NCI-H187 (cell line): ENCODE data around the gene LUC7L.
"Not testable (repeated sequence)": the region's sequence is repeated elsewhere in the genome, so short reads cannot be mapped to it uniquely, and the experiment has no call there.

Experiments used
- DNase-seq, 2 experiments: peaks; one replicate each; lab custom pipeline; 2025; lab: John Stamatoyannopoulos, UW

The LUC7L gene

DNA sequence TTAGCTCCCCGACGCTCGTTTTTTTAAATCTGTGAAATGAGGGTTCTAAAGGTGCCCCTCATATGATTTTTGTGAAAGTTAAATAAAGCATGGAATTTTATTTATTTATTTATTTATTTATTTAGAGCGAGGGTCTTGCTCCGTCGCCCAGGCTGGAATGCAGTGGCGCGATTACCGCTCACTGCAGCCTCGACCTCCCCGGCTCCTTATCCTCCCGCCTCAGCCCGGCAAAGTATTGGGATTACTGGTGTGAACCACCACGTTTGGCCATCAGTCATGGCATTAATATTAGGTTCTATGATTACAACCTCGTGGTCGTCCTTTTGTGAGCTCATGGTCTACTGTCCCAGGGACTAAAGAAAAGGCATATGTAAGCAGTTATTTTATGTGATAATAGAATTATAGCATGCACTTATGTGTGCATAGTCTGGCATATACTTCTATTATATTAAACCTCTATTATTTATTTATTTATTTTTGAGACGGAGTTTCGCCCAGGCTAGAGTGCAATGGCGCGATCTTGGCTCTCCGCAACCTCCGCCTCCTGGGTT, 557 bp upstream of the LUC7L start:
- no peak for DNase-seq

- DNase-seq, result no peak
Measured at GRCh38 chr16:228151-228851, 948 bp downstream of the LUC7L start.

- DNase-seq, result no peak
Measured at GRCh38 chr16:220021-220420, 9.2 kb downstream of the LUC7L start.

DNA sequence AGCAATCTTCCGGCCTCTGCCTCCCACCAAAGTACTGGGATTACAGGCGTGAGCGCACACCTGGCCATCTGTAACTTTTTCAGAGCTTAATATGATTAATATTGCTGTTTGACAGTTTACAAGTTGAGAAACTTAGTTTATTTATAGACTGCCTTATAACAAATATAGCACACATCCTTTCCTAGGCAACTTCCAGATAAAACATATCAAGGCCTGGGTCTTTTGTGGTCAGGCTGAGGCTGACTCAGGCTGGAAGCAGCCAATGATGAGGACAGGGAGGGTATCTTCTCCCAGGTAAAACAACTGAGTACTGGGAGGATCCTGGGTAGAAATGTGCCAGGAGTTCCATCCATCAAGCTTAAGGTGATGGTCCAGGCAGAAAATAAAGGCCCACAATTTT, 16.2 kb downstream of the LUC7L start:
- no peak for DNase-seq

DNA sequence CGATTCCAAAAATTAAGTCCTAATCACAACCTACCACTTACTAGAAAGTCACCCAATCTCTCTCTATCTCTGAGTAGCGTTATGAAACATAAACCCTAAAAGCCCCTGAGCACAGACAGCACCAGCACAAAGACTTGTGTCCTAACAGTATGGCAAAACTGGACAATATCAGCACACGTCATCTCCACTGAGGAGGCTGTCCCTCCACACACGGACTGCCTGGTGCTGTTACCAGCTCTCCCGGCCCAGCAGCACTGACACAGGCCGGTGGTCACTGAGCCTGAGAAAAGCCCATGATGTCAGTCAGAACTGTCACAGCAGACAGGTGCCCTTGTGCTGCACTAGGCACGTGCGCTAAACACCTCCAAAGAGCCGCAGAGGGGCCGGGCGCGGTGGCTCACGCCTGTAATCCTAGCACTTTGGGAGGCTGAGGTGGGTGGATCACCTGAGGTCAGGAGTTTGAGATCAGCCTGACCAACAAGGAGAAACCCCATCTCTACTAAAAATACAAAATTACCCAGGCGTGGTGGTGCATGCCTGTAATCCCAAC, 17.5 kb downstream of the LUC7L start:
- DNase-seq, result not testable (repeated sequence)

- DNase-seq, result not testable (repeated sequence)
Measured at GRCh38 chr16:209359-209758, 19.9 kb downstream of the LUC7L start.

DNA sequence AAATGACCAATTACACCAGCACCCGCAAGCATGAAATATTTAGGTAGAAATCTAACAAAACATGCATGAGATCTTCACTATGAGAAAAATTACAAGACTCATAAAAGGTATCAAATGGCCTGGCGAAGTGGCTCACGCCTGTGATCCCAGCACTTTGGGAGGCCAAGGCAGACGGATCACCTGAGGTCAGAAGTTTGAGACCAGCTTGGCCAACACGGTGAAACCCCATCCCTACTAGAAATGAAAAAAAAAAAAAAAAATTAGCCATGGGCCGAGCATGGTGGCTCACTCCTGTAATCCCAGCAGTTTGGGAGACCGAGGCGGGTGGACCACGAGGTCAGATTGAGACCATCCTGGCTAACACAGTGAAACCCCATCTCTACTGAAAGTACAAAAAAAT, 25.2 kb downstream of the LUC7L start:
- not testable (repeated sequence) for DNase-seq

DNA sequence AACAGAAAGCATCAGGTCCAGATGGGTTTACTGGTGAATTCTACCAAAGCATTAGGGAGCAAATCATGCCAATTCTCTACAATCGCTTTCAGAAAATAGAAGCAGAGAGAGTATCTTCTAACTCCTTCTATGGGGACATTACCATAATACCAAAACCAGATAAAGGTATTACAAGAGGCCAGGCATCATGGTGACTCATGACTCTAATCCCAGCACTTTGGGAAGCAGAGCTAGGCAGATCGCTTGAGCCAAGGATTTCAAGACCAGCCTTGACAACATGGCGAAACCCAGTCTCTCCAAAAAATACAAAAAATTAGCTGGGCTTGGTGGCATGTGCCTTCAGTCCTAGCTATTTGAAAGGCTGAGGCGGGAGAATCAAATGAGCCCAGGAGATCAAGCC, 26.0 kb downstream of the LUC7L start:
- no peak for DNase-seq

DNA sequence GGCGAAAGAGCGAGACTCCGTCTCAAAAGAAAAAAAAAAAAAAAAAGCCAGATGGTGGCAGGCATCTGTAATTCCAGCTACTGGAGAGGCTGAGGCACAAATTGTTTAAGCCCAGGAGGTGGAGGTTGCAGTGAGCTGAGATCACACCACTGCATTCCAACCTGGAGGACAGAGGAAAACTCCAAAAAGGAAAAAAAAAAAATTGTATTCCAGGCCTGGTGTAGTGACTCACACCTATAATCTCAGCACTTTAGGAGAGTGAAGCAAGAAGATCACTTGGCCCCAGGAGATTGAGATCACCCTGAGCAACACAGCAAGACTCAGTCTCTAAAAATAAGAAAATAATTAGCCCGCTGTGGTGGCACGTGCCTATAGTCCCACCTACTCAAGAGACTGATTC, 28.9 kb downstream of the LUC7L start:
- DNase-seq, result no peak

GRCh38 chr16:194516-194915, 34.7 kb downstream of the LUC7L start:
- no peak for DNase-seq

DNA sequence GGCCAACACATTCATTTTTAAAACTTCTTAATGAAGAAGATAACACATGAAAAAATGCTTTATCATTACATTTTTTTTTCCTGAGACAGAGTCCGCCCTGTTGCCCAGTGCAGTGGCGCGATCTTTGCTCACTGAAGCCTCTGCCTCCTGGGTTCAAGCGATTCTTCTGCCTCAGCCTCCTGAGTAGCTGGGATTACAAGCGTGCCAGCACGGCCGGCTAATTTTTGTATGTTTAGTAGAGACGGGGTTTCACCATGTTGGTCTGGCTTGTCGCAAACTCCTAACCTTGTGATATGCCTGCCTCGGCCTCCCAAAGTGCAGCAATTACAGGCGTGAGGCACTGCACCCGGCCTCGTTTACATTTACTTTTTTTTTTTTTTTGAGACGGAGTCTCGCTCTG, 35.8 kb downstream of the LUC7L start:
- DNase-seq, result no peak

DNA sequence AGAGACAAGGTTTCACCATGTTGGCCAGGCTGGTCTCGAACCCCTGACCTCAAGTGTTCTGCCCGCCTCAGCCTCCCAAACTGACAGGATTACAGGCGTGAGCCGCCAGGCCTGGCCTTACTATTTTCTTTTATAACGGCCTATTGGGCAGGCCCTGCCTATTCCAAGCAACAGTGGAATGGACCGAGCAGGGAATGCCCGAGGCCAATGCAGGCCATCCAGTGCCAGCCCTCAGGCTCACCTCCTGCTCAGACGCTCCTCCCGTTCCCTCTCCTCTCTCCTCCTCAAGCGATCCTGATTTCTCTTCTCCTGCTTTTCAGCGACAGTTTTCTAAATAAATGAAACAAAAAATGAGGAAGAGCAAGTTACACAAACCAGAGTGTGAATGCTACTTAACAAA, 36.6 kb downstream of the LUC7L start:
- no peak for DNase-seq

DNA sequence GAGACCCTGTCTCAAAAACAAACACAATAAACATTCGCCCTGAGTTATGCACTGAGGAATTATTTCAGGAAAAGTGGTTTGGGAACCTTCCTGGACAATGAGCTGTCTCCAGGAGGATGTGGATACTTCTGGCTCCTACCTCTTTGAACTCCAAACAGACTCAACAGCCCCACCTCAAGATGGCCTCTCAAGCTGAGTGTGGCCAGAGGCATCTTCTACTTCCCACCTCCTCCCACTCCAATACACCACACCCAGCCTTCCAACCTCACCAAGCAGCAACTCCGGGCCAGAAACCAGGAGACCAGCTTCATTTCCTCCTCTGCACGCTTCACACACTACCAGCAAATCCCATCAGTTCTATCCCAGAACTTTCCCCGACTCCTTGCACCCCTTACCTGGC, 37.4 kb downstream of the LUC7L start:
- no peak for DNase-seq

- no peak for DNase-seq
Measured at GRCh38 chr16:189604-190186, 39.6 kb downstream of the LUC7L start.

DNA sequence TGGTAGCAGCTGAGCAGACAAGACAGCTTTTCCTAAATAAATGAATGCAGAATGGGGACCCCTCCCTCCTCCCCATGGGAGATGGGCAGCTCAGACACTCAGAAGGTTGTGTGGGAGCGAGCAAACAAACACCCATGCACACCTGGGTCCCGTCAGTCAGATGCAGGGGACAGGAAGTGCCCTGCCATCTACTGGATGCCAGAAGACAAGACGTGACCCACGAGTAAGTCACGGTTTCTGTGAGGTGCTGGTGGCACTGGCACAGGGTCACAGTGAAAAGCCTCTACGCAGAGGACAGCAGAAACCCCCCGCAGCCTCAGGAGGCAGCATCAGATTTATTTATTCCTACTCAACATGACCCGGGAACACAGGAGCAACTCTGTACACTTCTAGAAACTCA, 40.6 kb downstream of the LUC7L start:
- no peak for DNase-seq

DNA sequence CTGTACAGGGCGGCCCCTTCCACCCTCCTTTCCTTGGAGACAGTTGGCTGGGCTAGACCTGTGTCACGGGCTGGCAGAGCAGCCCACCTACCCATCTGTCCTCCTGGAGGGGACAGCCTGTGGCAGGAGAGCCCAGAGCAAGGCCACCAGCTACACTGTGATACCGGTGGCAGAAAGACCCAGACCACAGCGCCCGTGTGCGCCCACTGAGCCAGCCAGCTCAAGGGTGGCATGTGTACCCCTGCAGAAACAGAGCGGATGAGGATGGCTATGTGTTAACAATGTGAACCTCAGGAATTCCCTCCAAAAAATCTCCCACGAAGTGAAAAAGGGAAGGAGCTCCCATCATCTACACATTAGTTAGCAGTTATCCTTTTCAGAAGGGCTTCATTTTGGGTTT, 41.9 kb downstream of the LUC7L start:
- no peak for DNase-seq

DNA sequence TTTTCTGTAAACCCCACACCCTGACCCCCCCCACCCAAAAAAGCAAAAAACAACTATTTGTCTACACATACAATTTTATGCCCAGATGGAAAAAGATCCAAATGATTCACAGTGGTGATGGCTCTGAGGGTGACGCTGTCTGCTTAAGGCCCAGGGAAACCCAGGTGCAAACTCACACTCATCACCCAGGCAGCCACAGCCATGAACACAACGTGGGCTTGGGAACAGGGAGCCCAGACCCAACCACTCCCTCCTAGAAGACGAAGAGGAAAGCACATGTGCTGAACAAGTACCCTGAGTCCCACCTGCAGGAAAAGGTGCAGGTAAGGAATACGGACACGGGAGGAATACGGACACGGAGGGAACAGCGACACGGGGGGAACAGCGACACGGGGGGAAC, 43.6 kb downstream of the LUC7L start:
- DNase-seq, result no peak

GRCh38 chr16:185213-185612, 44.0 kb downstream of the LUC7L start:
- DNase-seq, result no peak

DNA sequence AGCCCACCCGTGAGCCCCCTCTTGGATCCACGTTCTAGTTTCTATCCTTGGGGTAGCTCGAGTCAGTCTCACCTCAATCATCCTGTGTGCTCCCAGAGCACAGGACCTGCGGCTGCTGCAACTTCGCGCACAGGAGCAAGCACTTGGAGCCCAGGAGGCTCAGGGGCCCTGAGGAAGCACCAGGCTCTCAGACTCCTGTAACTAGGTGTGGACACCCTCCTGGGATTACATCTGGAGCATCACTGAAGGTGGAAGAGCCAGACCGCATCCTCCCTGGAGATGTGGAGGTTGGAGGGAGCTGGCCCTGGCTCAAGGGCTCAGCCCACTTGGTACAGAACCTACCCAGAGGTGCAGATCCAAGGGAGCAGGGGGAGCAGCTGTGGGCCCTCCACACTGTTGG, 46.2 kb downstream of the LUC7L start:
- DNase-seq, result no peak

- no peak for DNase-seq
Measured at GRCh38 chr16:181565-182021, 47.7 kb downstream of the LUC7L start.

- peak; percentile 40 to 57 for DNase-seq
Measured at GRCh38 chr16:180681-181564, 48.3 kb downstream of the LUC7L start.

- DNase-seq, result no peak
Measured at GRCh38 chr16:180101-180675, 49.1 kb downstream of the LUC7L start, which contains the start of gene HBQ1. HBQ1 (plus strand) TSS chr16:180459; CDS start chr16:180487, 28 bp downstream.
